Measurements from ENCODE around the gene ELOVL4.

Gene ELOVL4

GRCh38 chr6:79947191-79948186 lies at the start of gene ELOVL4:
Gene ELOVL4 (minus strand): TSS chr6:79947553. CDS start chr6:79947279, 274 bp downstream.
- peak; percentile 85 for DNase-seq

- DNase-seq, result no peak
Measured at GRCh38 chr6:79993911-79994309, 46.6 kb upstream of the ELOVL4 start.

- DNase-seq, result no peak
Measured at GRCh38 chr6:79993012-79993910, 45.9 kb upstream of the ELOVL4 start.

- no peak for DNase-seq
Measured at GRCh38 chr6:79989641-79990040, 42.3 kb upstream of the ELOVL4 start.

- DNase-seq, result no peak
Measured at GRCh38 chr6:79985128-79985527, 37.8 kb upstream of the ELOVL4 start.

- DNase-seq, result no peak
Measured at GRCh38 chr6:79984261-79984660, 36.9 kb upstream of the ELOVL4 start.

GRCh38 chr6:79981652-79982051 lies 34.3 kb upstream of the ELOVL4 start:
- no peak for DNase-seq

- no peak for DNase-seq
Measured at GRCh38 chr6:79971193-79971592, 23.8 kb upstream of the ELOVL4 start.

GRCh38 chr6:79969784-79970183 lies 22.4 kb upstream of the ELOVL4 start:
- no peak for DNase-seq

- no peak for DNase-seq
Measured at GRCh38 chr6:79967178-79967577, 19.8 kb upstream of the ELOVL4 start.

- no peak for DNase-seq
Measured at GRCh38 chr6:79964607-79965081, 17.3 kb upstream of the ELOVL4 start.

GRCh38 chr6:79954849-79955248 lies 7.5 kb upstream of the ELOVL4 start:
- no peak for DNase-seq

- DNase-seq, result peak; percentile 87
Measured at GRCh38 chr6:79949233-79949632, 1.9 kb upstream of the ELOVL4 start.

GRCh38 chr6:79946272-79947190 lies 822 bp downstream of the ELOVL4 start:
- peak; percentile 30 for DNase-seq

GRCh38 chr6:79943133-79943532 lies 4.2 kb downstream of the ELOVL4 start:
- DNase-seq, result no peak

- DNase-seq, result no peak
Measured at GRCh38 chr6:79941489-79942151, 5.7 kb downstream of the ELOVL4 start.

GRCh38 chr6:79928478-79928998 lies 18.8 kb downstream of the ELOVL4 start:
- DNase-seq, result no peak

GRCh38 chr6:79927758-79928157 lies 19.6 kb downstream of the ELOVL4 start:
- no peak for DNase-seq

GRCh38 chr6:79923270-79923669 lies 24.1 kb downstream of the ELOVL4 start:
- no peak for DNase-seq

- DNase-seq, result no peak
Measured at GRCh38 chr6:79922018-79922417, 25.3 kb downstream of the ELOVL4 start.

- DNase-seq, result no peak
Measured at GRCh38 chr6:79913369-79913768, 34.0 kb downstream of the ELOVL4 start.

Data from COR-L47 (cell line).